Endometrial microvascular endothelial cells (primary cell): ENCODE data around the gene NSUN6. TPM values are rescaled to one million over a fixed set of nuclear protein-coding genes. Genes with fewer than 3 reads are reported as not detected.

Source experiments
- in situ Hi-C: cut with HindIII; loops from 2 replicates; pipeline ENCODE4 v1.10.0; 2017; ENCODE audit warnings: low sequenced_read_pairs, low pct_unique_long_range_greater_than_20kb; ENCODE audit errors: inconsistent ontology term
- total RNA-seq: library from RNA; depleted of rRNA; stranded (reverse); fragments of >200 nt; gene quantifications from one replicate; pipeline ENCODE4 v1.2.3, GENCODE V29; 2015; ENCODE audit errors: inconsistent ontology term

The NSUN6 gene
- total RNA-seq, 1 donor from 2014 or later = 7.6 TPM

- in situ Hi-C loops = no loop called here
These were observed 123.1 kb downstream of the NSUN6 start for GRCh38 chr10:18528292-18528691.

DNA sequence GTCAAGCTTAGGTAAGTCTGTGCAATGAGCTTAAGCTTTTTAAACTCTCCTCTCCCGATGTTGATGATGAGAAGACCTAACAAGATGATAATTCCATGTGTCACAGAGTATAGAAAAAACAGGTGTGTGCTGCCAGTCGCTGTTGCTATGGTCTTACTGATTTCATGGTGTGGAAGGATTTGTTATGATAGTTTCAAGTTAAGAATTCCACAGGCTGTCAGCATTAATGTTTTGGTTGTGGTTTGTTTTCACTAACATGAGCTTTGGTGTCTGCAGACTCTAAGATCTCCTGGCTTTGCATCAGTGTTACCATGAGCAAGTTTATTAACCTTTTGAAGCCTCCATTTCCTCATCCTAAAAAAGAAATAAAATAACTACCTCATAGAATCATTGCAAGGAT is 123.7 kb downstream of the NSUN6 start:
- in situ Hi-C loops = no loop called here

- in situ Hi-C loops = no loop called here
These were observed 127.5 kb downstream of the NSUN6 start for GRCh38 chr10:18523858-18524257.

GRCh38 chr10:18523025-18523424 is 128.4 kb downstream of the NSUN6 start:
- in situ Hi-C loops = no loop called here

DNA sequence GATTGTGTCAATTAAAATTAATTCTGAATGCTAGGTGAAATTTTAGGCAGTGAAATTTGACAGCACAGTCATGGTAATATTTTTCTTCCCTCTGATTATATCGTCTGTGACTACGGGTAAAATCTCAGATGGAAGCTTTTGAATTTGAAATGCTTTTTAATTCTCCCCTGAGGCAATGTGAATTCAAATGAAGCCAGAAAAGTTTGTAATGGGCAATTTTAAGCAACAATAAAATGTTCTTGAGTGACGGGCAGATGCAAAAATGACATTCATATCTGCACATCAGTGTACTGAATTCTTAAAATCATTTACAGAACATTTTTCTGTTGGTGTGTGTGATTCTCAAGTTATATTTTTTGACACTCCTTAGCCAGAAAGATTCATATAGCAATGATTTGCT is 134.5 kb downstream of the NSUN6 start:
- in situ Hi-C loops = no loop called here

DNA sequence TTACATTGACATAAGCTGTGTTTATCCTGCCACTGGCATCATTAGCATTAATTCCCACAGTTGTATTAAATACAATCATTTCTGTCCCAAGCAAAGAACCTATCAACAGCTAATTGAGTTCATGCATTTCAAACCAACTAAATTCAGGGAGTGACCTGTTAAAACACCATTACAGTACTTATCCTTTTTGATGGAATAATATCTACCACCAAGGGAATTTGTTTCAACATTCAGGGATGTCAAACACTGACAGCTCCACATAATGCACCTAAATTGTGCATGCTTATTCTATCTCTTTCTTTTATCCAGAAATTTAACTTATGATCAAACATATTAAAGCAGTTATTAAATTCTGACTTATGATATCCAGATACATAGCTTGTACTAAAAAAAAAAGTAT is 136.8 kb downstream of the NSUN6 start:
- in situ Hi-C loops = no loop called here

DNA sequence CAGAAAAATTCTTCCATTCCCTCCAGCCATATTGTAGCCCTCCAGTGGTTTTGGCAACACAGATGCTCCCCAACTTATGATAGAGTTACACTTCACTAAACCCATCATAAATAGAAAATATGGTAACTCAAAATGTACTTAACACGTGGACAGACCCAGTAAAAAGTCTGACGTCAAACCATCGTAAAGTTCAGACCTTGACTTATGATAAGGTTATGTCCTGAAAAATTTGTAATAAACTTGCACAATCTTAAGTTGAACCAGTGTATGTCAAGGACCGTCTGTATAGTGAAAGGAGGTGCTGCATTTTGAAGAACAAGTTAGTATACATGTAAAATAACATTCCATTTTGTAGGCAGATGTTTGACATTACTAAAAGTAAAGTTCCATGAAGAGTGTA is 142.8 kb downstream of the NSUN6 start:
- in situ Hi-C loops = no loop called here

- in situ Hi-C loops = no loop called here
These were observed 145.8 kb downstream of the NSUN6 start for GRCh38 chr10:18505456-18506118.

DNA sequence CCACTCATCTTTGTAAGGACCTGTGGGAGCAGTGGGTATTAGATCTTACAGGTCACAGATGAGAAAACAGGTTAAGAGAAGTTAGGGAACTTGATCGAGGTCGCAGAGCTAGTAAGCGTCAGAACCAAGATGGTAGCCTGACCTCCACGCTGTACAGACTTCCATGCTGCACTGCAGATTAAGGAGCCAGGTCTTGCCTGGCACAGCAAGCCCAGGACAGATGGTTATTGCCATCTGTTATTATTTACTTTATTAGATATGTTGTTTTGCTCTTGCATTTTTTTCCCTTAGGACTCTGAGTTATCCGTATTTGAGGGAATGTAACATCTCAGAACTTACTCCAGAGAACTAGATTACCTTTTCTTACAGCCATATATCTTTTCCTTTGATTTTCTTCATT is 147.2 kb downstream of the NSUN6 start:
- in situ Hi-C loops = no loop called here

GRCh38 chr10:18501629-18502028 is 149.8 kb downstream of the NSUN6 start:
- in situ Hi-C loops = no loop called here

GRCh38 chr10:18501198-18501597 is 150.2 kb downstream of the NSUN6 start:
- in situ Hi-C loops = no loop called here

- in situ Hi-C loops = no loop called here
These were observed 150.8 kb downstream of the NSUN6 start for GRCh38 chr10:18500576-18500975.

GRCh38 chr10:18498998-18499397 is 152.4 kb downstream of the NSUN6 start:
- in situ Hi-C loops = no loop called here

DNA sequence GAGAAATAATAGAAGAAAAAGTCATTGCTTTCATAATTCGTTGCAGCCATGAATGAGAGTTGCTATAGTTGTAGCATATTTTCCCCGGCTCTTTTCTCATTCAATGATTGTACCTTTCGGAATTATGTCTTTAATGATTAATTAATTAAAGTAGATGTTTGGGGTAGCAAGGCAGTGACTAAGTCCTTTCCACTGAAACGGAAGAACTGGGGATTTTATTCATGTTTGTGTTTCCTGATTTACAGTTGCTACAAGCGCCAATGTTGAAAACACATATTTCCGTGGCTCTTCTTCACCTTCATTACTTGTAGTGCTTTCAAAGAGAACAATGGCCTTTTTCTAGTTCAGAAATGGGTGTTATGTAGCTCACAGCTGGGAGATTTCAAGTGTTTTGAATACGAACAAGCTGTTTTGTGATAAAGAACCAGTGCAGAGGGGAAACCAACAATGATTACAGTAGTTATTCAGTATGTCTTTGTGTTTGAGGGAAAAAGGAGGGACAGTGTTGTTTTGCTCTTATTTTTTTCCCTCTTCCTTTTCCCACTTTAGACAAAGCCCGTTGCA is 153.5 kb downstream of the NSUN6 start:
- in situ Hi-C loops = no loop called here

Other genes starting within 250 kb of the NSUN6 start
- gene ARL5B, start 7.8 kb upstream of the NSUN6 start, total RNA-seq = 12.5 TPM